ENCODE results near the gene PAPPA.

PAPPA gene

GRCh38 chr9:116162241-116162781, 8.7 kb downstream of the PAPPA start:
- WGBS (ENCODE audit: insufficient coverage, insufficient read length) = no CpG with 5 or more reads among the region's 5 CpGs
- H3K4me3 ChIP-seq (ENCODE audit: low read length) = no peak overlapping the region
- no peak overlapping the region for H3K27ac ChIP-seq (ENCODE audit: low read length)
- DNase-seq (ENCODE audit: low read depth, low spot score) = no peak
- H3K9me3 ChIP-seq (ENCODE audit: control insufficient read depth, insufficient read depth, low read length) = no peaks in the 10 kb centered on the region
- H3K4me1 ChIP-seq (ENCODE audit: control insufficient read depth, insufficient read depth, low read length) = no peaks in the 10 kb centered on the region; the same call in 1 of the 2 replicates
- H3K27me3 ChIP-seq (ENCODE audit: control insufficient read depth, insufficient read depth, low read length) = peaks cover 2% of the 10 kb centered on the region; the same call in 1 of the 2 replicates
- H3K36me3 ChIP-seq (ENCODE audit: control insufficient read depth, insufficient read depth, low read length) = no peaks in the 10 kb centered on the region

GRCh38 chr9:116163293-116164055, 9.9 kb downstream of the PAPPA start:
- no peak overlapping the region for H3K27ac ChIP-seq (ENCODE audit: low read length)
- no CpG with 5 or more reads among the region's 2 CpGs for WGBS (ENCODE audit: insufficient coverage, insufficient read length)
- no peaks in the 10 kb centered on the region for H3K9me3 ChIP-seq (ENCODE audit: control insufficient read depth, insufficient read depth, low read length)
- no peak for DNase-seq (ENCODE audit: low read depth, low spot score)
- no peaks in the 10 kb centered on the region for H3K36me3 ChIP-seq (ENCODE audit: control insufficient read depth, insufficient read depth, low read length)
- H3K4me3 ChIP-seq (ENCODE audit: low read length) = no peak overlapping the region
- H3K27me3 ChIP-seq (ENCODE audit: control insufficient read depth, insufficient read depth, low read length) = peaks cover 2% of the 10 kb centered on the region; the same call in 1 of the 2 replicates
- no peaks in the 10 kb centered on the region for H3K4me1 ChIP-seq (ENCODE audit: control insufficient read depth, insufficient read depth, low read length)

GRCh38 chr9:116165912-116166311, 12.3 kb downstream of the PAPPA start:
- no peak overlapping the region for H3K27ac ChIP-seq (ENCODE audit: low read length)
- no peaks in the 10 kb centered on the region for H3K9me3 ChIP-seq (ENCODE audit: control insufficient read depth, insufficient read depth, low read length)
- no CpG with 5 or more reads among the region's 2 CpGs for WGBS (ENCODE audit: insufficient coverage, insufficient read length)
- no peak for DNase-seq (ENCODE audit: low read depth, low spot score)
- no peak overlapping the region for H3K4me3 ChIP-seq (ENCODE audit: low read length)
- no peaks in the 10 kb centered on the region for H3K36me3 ChIP-seq (ENCODE audit: control insufficient read depth, insufficient read depth, low read length)
- H3K4me1 ChIP-seq (ENCODE audit: control insufficient read depth, insufficient read depth, low read length) = no peaks in the 10 kb centered on the region
- H3K27me3 ChIP-seq (ENCODE audit: control insufficient read depth, insufficient read depth, low read length) = no peaks in the 10 kb centered on the region

GRCh38 chr9:116166713-116167112, 13.1 kb downstream of the PAPPA start:
- DNase-seq (ENCODE audit: low read depth, low spot score) = no peak
- Histone ChIP-seq H3K4me1 (ENCODE audit: control insufficient read depth, insufficient read depth, low read length) (no peaks in the 10 kb centered on the region), H3K27me3 (ENCODE audit: control insufficient read depth, insufficient read depth, low read length) (no peaks in the 10 kb centered on the region), H3K27ac (ENCODE audit: low read length) (no peak overlapping the region), H3K36me3 (ENCODE audit: control insufficient read depth, insufficient read depth, low read length) (no peaks in the 10 kb centered on the region), H3K4me3 (ENCODE audit: low read length) (no peak overlapping the region), H3K9me3 (ENCODE audit: control insufficient read depth, insufficient read depth, low read length) (no peaks in the 10 kb centered on the region)
- no CpG with 5 or more reads among the region's 1 CpG for WGBS (ENCODE audit: insufficient coverage, insufficient read length)

GRCh38 chr9:116168231-116168630, 14.6 kb downstream of the PAPPA start:
- no peak for DNase-seq (ENCODE audit: low read depth, low spot score)
- Histone ChIP-seq H3K9me3 (ENCODE audit: control insufficient read depth, insufficient read depth, low read length) (no peaks in the 10 kb centered on the region), H3K27ac (ENCODE audit: low read length) (no peak overlapping the region), H3K4me3 (ENCODE audit: low read length) (no peak overlapping the region), H3K36me3 (ENCODE audit: control insufficient read depth, insufficient read depth, low read length) (no peaks in the 10 kb centered on the region), H3K27me3 (ENCODE audit: control insufficient read depth, insufficient read depth, low read length) (no peaks in the 10 kb centered on the region), H3K4me1 (ENCODE audit: control insufficient read depth, insufficient read depth, low read length) (no peaks in the 10 kb centered on the region)

GRCh38 chr9:116172216-116172615, 18.6 kb downstream of the PAPPA start:
- no peaks in the 10 kb centered on the region for H3K36me3 ChIP-seq (ENCODE audit: control insufficient read depth, insufficient read depth, low read length)
- no peaks in the 10 kb centered on the region for H3K9me3 ChIP-seq (ENCODE audit: control insufficient read depth, insufficient read depth, low read length)
- no peak overlapping the region for H3K4me3 ChIP-seq (ENCODE audit: low read length)
- no peaks in the 10 kb centered on the region for H3K27me3 ChIP-seq (ENCODE audit: control insufficient read depth, insufficient read depth, low read length)
- H3K27ac ChIP-seq (ENCODE audit: low read length) = no peak overlapping the region
- no peaks in the 10 kb centered on the region for H3K4me1 ChIP-seq (ENCODE audit: control insufficient read depth, insufficient read depth, low read length)
- no CpG with 5 or more reads among the region's 2 CpGs for WGBS (ENCODE audit: insufficient coverage, insufficient read length)
- no peak for DNase-seq (ENCODE audit: low read depth, low spot score)

GRCh38 chr9:116174347-116174746, 20.8 kb downstream of the PAPPA start:
- WGBS (ENCODE audit: insufficient coverage, insufficient read length) = no CpG with 5 or more reads among the region's 1 CpG
- Histone ChIP-seq H3K36me3 (ENCODE audit: control insufficient read depth, insufficient read depth, low read length) (no peaks in the 10 kb centered on the region), H3K4me1 (ENCODE audit: control insufficient read depth, insufficient read depth, low read length) (no peaks in the 10 kb centered on the region), H3K9me3 (ENCODE audit: control insufficient read depth, insufficient read depth, low read length) (no peaks in the 10 kb centered on the region), H3K4me3 (ENCODE audit: low read length) (no peak overlapping the region), H3K27ac (ENCODE audit: low read length) (no peak overlapping the region), H3K27me3 (ENCODE audit: control insufficient read depth, insufficient read depth, low read length) (no peaks in the 10 kb centered on the region)
- no peak for DNase-seq (ENCODE audit: low read depth, low spot score)

GRCh38 chr9:116175614-116176013, 22.0 kb downstream of the PAPPA start:
- no peaks in the 10 kb centered on the region for H3K27me3 ChIP-seq (ENCODE audit: control insufficient read depth, insufficient read depth, low read length)
- H3K36me3 ChIP-seq (ENCODE audit: control insufficient read depth, insufficient read depth, low read length) = no peaks in the 10 kb centered on the region
- H3K9me3 ChIP-seq (ENCODE audit: control insufficient read depth, insufficient read depth, low read length) = no peaks in the 10 kb centered on the region
- no peak overlapping the region for H3K27ac ChIP-seq (ENCODE audit: low read length)
- WGBS (ENCODE audit: insufficient coverage, insufficient read length) = no CpG with 5 or more reads among the region's 1 CpG
- no peak for DNase-seq (ENCODE audit: low read depth, low spot score)
- H3K4me1 ChIP-seq (ENCODE audit: control insufficient read depth, insufficient read depth, low read length) = no peaks in the 10 kb centered on the region
- no peak overlapping the region for H3K4me3 ChIP-seq (ENCODE audit: low read length)

- H3K9me3 ChIP-seq (ENCODE audit: control insufficient read depth, insufficient read depth, low read length) = no peaks in the 10 kb centered on the region
- H3K4me3 ChIP-seq (ENCODE audit: low read length) = no peak overlapping the region
- WGBS (ENCODE audit: insufficient coverage, insufficient read length) = no CpG with 5 or more reads among the region's 3 CpGs
- H3K27me3 ChIP-seq (ENCODE audit: control insufficient read depth, insufficient read depth, low read length) = no peaks in the 10 kb centered on the region
- H3K27ac ChIP-seq (ENCODE audit: low read length) = no peak overlapping the region
- no peak for DNase-seq (ENCODE audit: low read depth, low spot score)
- H3K36me3 ChIP-seq (ENCODE audit: control insufficient read depth, insufficient read depth, low read length) = no peaks in the 10 kb centered on the region
- no peaks in the 10 kb centered on the region for H3K4me1 ChIP-seq (ENCODE audit: control insufficient read depth, insufficient read depth, low read length)
These were observed 25.1 kb downstream of the PAPPA start for GRCh38 chr9:116178481-116179211.

GRCh38 chr9:116179568-116179967, 26.0 kb downstream of the PAPPA start:
- no CpG with 5 or more reads among the region's 4 CpGs for WGBS (ENCODE audit: insufficient coverage, insufficient read length)
- H3K36me3 ChIP-seq (ENCODE audit: control insufficient read depth, insufficient read depth, low read length) = no peaks in the 10 kb centered on the region
- no peak for DNase-seq (ENCODE audit: low read depth, low spot score)

More at GRCh38 chr9:116179568-116179967, 26.0 kb downstream of the PAPPA start:
- Histone ChIP-seq H3K27me3 (ENCODE audit: control insufficient read depth, insufficient read depth, low read length) (no peaks in the 10 kb centered on the region), H3K4me3 (ENCODE audit: low read length) (no peak overlapping the region), H3K4me1 (ENCODE audit: control insufficient read depth, insufficient read depth, low read length) (no peaks in the 10 kb centered on the region), H3K27ac (ENCODE audit: low read length) (no peak overlapping the region), H3K9me3 (ENCODE audit: control insufficient read depth, insufficient read depth, low read length) (no peaks in the 10 kb centered on the region)

Data from iPS DF 6.9 (cell line).